Fibroblast of the aortic adventitia (primary cell): ENCODE results near the gene SNTA1. TPM values are rescaled to one million over a fixed set of nuclear protein-coding genes. Genes with fewer than 3 reads are reported as not detected.

Experiments
- DNase-seq: peaks from one replicate; pipeline ENCODE4 v3.0.0-alpha.2; 2010; ENCODE audit warnings: low read depth
- H3K4me3 ChIP-seq: 2 replicates; pipeline ENCODE4 v1.5.1; 2011; ENCODE audit warnings: low read depth, mild to moderate bottlenecking, control low read depth, low read length, moderate library complexity
- total RNA-seq: library from RNA; depleted of rRNA; stranded (reverse); fragments of >200 nt; gene quantifications from 2 replicates; pipeline ENCODE4 v1.2.3, GENCODE V29; 2012; ENCODE audit warnings: low replicate concordance
- TF ChIP-seq, protein P1 (sequence below): IDR thresholded peaks from 2 replicates; pipeline ENCODE4 v1.5.1; 2011; ENCODE audit warnings: mild to moderate bottlenecking, low read length, control low read depth, inconsistent platforms; ENCODE audit not compliant: insufficient read depth

The SNTA1 gene
- total RNA-seq, 1 donor, result 25.7 TPM

DNA sequence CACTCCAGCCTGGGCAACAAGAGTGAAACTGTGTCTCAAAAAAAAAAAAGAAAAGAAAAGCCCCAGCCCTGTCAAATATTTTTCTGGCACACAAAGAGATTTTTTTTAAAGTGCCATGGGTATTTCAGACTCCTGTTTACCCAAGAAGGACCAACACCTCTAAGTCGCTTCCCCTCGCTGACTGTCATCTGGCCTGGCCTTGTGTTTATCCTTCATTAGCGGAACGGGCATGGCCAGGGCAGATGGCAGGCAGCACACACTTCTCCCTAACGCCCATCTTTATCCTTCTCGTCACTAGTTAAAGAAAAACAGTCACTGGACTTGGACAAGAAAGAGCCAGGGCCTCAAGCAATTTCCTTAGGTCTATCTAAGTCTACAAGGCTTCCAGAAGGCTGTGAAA, 39.0 kb upstream of the SNTA1 start:
- DNase-seq, result no peak
- TF ChIP-seq, protein P1, sequence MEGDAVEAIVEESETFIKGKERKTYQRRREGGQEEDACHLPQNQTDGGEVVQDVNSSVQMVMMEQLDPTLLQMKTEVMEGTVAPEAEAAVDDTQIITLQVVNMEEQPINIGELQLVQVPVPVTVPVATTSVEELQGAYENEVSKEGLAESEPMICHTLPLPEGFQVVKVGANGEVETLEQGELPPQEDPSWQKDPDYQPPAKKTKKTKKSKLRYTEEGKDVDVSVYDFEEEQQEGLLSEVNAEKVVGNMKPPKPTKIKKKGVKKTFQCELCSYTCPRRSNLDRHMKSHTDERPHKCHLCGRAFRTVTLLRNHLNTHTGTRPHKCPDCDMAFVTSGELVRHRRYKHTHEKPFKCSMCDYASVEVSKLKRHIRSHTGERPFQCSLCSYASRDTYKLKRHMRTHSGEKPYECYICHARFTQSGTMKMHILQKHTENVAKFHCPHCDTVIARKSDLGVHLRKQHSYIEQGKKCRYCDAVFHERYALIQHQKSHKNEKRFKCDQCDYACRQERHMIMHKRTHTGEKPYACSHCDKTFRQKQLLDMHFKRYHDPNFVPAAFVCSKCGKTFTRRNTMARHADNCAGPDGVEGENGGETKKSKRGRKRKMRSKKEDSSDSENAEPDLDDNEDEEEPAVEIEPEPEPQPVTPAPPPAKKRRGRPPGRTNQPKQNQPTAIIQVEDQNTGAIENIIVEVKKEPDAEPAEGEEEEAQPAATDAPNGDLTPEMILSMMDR, result no peak
- no peak overlapping the region for H3K4me3 ChIP-seq

DNA sequence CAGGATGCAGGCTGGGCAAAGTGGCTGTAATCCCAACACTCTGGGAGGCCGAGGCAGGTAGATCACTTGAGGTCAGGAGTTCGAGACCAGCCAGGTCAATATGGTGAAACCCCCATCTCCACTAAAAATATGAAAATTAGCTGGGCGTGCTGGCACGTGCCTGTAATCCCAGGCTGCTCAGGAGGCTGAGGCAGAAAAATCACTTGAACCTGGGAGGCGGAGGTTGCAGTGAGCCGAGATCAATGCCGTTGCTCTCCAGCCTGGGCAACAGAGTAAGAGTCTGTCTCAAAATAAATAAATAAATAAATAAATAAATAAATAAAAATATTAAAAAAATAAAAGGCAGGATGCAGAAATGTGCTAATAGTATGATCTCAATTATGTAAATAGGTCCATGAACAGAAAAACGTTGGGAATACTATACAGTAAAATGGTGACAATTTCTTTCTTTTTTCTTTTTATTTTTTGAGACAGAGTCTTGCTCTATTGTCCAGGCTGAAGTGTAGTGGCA, 37.9 kb upstream of the SNTA1 start:
- H3K4me3 ChIP-seq, result no peak overlapping the region
- no peak for DNase-seq
- TF ChIP-seq, protein P1, result no peak

DNA sequence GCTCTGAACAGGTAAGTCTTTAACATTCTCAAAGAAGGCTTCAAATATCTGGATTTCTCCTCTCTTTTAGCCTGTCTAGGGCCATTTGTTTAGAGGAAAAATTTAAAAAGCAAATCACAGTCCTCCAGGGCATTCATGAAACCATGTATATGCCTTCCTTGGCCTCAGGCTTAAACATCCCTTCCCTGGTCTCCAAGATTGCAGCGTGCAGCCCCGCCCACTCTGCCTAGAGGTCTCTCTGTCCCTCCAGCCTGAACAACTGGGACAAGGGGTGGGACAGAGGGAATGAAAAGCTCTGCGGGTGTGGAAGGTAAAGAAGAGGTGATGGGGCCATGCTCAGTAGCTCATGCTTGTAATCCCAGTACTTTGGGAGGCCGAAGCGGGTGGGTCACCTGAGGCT, 36.5 kb upstream of the SNTA1 start:
- TF ChIP-seq, protein P1, result no peak
- no peak overlapping the region for H3K4me3 ChIP-seq
- no peak for DNase-seq

DNA sequence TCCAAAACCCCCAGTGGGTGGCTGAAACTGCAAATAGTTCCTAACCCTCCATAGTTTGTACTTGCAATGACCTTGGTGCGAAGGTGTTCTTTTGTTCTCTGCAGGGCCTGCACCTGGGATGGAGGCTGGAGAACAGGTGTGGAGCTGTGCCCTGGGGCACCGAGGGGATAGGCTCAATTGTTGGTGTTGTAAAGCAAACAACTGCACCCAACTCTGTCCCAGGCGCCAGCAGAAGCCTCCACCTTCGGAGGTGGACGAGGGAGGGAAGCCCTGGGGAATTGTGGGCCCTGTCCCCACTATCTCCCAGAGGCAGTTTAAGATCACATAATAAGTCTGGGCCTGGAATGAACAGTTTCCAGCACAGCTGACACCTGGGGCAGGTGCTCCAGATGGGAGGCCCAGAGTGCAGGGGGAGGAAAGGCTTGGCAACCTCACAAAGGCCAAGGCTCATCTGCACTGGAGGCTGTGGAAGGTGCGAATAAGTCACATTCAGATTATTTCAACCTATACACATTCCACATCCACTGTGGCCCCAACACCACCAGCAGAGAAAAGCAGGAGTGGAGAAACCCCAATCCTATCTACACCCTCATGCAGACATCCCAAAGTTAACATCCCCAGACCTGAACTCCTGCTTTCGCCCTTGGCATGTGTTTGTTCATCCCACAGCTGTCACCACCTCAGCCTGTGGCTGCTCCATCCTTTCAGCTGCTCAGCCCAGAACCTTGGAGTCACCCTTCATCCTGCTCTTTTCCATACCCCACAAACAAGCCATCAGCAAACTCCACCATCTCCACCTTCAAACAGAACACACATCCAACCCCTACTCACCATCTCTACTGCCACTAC, 34.0 kb upstream of the SNTA1 start:
- no peak for DNase-seq
- no peak overlapping the region for H3K4me3 ChIP-seq
- TF ChIP-seq, protein P1, result no peak

DNA sequence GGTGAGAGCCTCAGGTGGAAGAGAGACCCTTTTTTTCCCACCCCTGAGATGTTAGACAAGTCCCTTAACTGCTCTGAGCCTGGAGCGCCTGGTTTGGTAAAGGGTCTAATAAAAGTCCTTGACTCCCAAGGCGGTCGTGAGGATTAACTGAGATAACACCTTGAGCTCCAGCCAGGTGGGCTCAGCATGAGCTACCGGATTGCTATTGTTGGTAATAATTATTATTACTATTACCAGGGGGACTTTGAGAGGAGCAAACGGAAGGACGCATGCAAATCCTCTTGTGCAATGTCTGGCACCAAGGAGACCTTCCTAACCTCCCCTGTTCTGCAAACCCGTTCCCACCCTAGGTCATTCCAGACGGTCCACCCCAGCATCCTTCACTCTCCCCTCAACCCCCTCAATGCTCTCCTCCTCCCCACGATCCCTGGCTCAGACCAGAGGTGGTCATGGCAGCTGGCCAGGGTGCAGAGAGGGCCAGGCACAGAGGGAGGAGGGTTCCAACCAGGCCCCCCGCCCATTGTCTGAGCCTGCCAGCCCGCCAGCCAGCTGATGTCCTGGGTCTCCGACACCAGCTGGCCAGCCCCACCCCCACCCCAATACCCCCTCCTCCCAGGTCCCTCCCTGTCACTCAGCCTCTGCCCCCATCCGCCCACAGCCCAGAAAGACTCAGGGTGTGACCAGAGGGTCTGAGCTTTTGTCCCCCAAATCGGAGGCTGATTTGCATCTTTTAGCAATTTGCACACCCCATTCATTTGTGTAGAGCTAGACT, 32.0 kb upstream of the SNTA1 start:
- TF ChIP-seq, protein P1, result no peak
- H3K4me3 ChIP-seq, result no peak overlapping the region
- DNase-seq, result no peak

DNA sequence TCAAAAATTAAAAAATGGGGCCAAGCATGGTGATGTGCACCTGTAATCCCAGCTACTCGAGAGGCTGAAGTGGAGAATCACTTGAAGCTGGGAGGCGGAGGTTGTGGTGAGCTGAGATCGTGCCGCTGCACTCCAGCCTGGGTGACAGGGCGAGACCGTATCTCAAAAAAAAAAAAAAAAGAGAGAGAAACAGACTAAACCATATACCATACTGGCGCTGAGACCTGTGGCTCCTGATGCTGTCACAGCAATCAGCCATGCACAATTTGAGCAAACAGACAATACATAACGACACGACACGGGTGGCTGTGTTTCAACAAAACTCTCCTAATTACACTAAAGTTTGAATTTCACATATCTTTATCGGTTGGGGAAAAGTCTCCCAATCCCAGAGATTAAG, 31.4 kb upstream of the SNTA1 start:
- no peak overlapping the region for H3K4me3 ChIP-seq
- TF ChIP-seq, protein P1, result no peak
- no peak for DNase-seq
